ENCODE results near the gene MRPL55.
A peak's percentile ranks its signal among the peaks of the same experiment; 100 is the strongest.

MRPL55 gene

GRCh38 chr1:228101994-228102790 is 6.9 kb downstream of the MRPL55 start:
- TF ChIP-seq, protein P1, sequence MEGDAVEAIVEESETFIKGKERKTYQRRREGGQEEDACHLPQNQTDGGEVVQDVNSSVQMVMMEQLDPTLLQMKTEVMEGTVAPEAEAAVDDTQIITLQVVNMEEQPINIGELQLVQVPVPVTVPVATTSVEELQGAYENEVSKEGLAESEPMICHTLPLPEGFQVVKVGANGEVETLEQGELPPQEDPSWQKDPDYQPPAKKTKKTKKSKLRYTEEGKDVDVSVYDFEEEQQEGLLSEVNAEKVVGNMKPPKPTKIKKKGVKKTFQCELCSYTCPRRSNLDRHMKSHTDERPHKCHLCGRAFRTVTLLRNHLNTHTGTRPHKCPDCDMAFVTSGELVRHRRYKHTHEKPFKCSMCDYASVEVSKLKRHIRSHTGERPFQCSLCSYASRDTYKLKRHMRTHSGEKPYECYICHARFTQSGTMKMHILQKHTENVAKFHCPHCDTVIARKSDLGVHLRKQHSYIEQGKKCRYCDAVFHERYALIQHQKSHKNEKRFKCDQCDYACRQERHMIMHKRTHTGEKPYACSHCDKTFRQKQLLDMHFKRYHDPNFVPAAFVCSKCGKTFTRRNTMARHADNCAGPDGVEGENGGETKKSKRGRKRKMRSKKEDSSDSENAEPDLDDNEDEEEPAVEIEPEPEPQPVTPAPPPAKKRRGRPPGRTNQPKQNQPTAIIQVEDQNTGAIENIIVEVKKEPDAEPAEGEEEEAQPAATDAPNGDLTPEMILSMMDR (IDR thresholded peaks at IDR 0.05; ENCODE audit: unreplicated experiment in 3 of 3) = no peak
- no peaks in the 10 kb centered on the region for H3K9me3 Mint-ChIP-seq
- no peak overlapping the region for H3K27ac Mint-ChIP-seq
- peaks cover 39% of the 10 kb centered on the region for H3K36me3 Mint-ChIP-seq (ENCODE audit: low read depth)
- H3K4me1 Mint-ChIP-seq = peaks cover 11% of the 10 kb centered on the region
- no peaks in the 10 kb centered on the region for H3K27me3 Mint-ChIP-seq (ENCODE audit: low read depth)
- peak overlapping the region; percentile 75 to 85 (median 82) for H3K4me3 Mint-ChIP-seq

GRCh38 chr1:228101614-228101993 is 7.5 kb downstream of the MRPL55 start:
- Mint-ChIP-seq H3K27ac (peak overlapping the region in 2 of 3 experiments; percentile 27 to 43), H3K36me3 (ENCODE audit: low read depth) (peaks cover 38% of the 10 kb centered on the region), H3K4me1 (peaks cover 11% of the 10 kb centered on the region), H3K27me3 (ENCODE audit: low read depth) (no peaks in the 10 kb centered on the region), H3K9me3 (no peaks in the 10 kb centered on the region), H3K4me3 (peak overlapping the region; percentile 75 to 85 (median 82))
- TF ChIP-seq, protein P1 (IDR thresholded peaks at IDR 0.05; ENCODE audit: unreplicated experiment in 3 of 3) = no peak

DNA sequence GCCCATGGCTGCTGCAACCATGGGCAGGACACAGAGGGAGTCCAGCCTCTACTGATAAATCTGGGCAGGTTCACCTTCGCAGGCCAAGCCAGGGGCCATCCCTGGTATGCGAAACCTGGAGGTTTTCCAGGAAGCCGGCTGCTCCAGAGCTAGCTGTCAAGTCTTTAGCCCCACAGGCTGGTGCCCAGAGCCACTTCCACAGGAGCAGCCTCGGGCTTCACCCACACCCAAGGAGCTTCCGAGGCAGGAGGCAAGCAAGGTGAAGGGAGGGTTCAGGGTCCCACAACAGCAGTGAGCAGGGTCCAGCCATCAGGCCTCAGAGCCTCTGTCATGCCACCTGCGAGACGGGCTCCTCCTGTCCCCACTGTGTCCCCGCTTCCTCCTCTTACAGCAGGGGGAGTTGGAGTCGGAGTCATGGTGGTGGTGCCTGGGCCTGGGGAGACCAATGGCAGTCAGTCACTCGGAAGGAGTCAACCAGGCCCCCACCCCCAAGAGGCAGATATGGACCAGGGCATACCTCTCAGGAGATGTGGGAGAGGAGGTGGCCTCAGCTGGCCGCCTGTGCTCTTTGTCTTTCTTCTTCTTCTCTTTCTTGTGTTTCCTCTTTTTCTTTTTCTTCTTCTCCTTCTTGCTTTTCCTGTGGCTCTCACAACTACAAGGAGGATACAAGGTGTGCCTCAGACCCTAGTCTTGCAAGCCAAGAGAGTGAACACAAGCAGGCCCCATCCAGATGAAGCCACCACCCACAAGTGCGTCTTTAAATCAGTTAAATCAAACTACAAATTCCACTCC is 8.1 kb downstream of the MRPL55 start:
- Mint-ChIP-seq H3K4me1 (peaks cover 11% of the 10 kb centered on the region), H3K4me3 (peak overlapping the region; percentile 75 to 85 (median 82)), H3K9me3 (no peaks in the 10 kb centered on the region), H3K27me3 (ENCODE audit: low read depth) (no peaks in the 10 kb centered on the region), H3K36me3 (ENCODE audit: low read depth) (peaks cover 40% of the 10 kb centered on the region), H3K27ac (peak overlapping the region in 2 of 3 experiments; percentile 27 to 43)
- TF ChIP-seq, protein P1 (IDR thresholded peaks at IDR 0.05; ENCODE audit: unreplicated experiment in 3 of 3) = no peak

- peaks cover 20% of the 10 kb centered on the region for H3K4me1 Mint-ChIP-seq
- no peak overlapping the region for H3K27ac Mint-ChIP-seq
- no peaks in the 10 kb centered on the region for H3K27me3 Mint-ChIP-seq (ENCODE audit: low read depth)
- H3K4me3 Mint-ChIP-seq = no peak overlapping the region
- TF ChIP-seq, protein P1 (IDR thresholded peaks at IDR 0.05; ENCODE audit: unreplicated experiment in 3 of 3) = no peak
- H3K36me3 Mint-ChIP-seq (ENCODE audit: low read depth) = peaks cover 57% of the 10 kb centered on the region
- H3K9me3 Mint-ChIP-seq = peaks cover 13% of the 10 kb centered on the region
Measured at GRCh38 chr1:228099331-228099732, 9.8 kb downstream of the MRPL55 start.

GRCh38 chr1:228098323-228098931 is 10.7 kb downstream of the MRPL55 start:
- Mint-ChIP-seq H3K27me3 (ENCODE audit: low read depth) (no peaks in the 10 kb centered on the region), H3K36me3 (ENCODE audit: low read depth) (peaks cover 66% of the 10 kb centered on the region), H3K4me3 (peak overlapping the region in 1 of 3 experiments; percentile 28), H3K9me3 (peaks cover 16% of the 10 kb centered on the region), H3K4me1 (peaks cover 17% of the 10 kb centered on the region), H3K27ac (no peak overlapping the region)
- TF ChIP-seq, protein P1 (IDR thresholded peaks at IDR 0.05; ENCODE audit: unreplicated experiment in 3 of 3) = no peak

All from nephron (organoid).